H1 (cell line): ENCODE results near the gene MTR.

Source experiments
- CEBPB ChIP-seq: IDR thresholded peaks from 2 replicates; pipeline ENCODE4 v1.6.1; 2012; ENCODE audit warnings: low read depth, low read length
- CHD1 ChIP-seq: IDR thresholded peaks from 2 replicates; pipeline ENCODE4 v1.6.1; 2012; ENCODE audit warnings: low read depth, low read length, improper control_type of control experiment
- EZH2 ChIP-seq: fragments of 200-600 bp; sonication (generic); IDR thresholded peaks from 2 replicates; pipeline ENCODE4 v1.7.1; 2012; ENCODE audit warnings: low read depth, mild to moderate bottlenecking, moderate library complexity, low read length, inconsistent platforms; ENCODE audit not compliant: severe bottlenecking
- GTF2F1 ChIP-seq: IDR thresholded peaks from 2 replicates; pipeline ENCODE4 v1.6.1; 2012; ENCODE audit warnings: low read depth, low read length, improper control_type of control experiment, borderline replicate concordance
- SIX5 ChIP-seq: IDR thresholded peaks from 2 replicates; pipeline ENCODE4 v1.6.1; 2011; ENCODE audit warnings: mild to moderate bottlenecking, low read depth, low read length
- TF ChIP-seq, protein P1 (sequence below), 3 experiments: IDR thresholded peaks; 1 replicate in 2 of 3; 2 replicates in 1 of 3; pipeline versions ENCODE4 v1.5.1 to v1.6.1; 2011; ENCODE audit warnings: low read length in 3 of 3, mild to moderate bottlenecking in 3 of 3, inconsistent platforms in 2 of 3, low read depth in 1 of 3, moderate library complexity in 1 of 3; ENCODE audit not compliant: insufficient read depth in 1 of 3; ENCODE audit errors: control extremely low read depth in 1 of 3
- TF ChIP-seq, protein P2 (sequence below): IDR thresholded peaks from 2 replicates; pipeline ENCODE4 v1.6.1; 2012; ENCODE audit warnings: inconsistent platforms

DNA sequence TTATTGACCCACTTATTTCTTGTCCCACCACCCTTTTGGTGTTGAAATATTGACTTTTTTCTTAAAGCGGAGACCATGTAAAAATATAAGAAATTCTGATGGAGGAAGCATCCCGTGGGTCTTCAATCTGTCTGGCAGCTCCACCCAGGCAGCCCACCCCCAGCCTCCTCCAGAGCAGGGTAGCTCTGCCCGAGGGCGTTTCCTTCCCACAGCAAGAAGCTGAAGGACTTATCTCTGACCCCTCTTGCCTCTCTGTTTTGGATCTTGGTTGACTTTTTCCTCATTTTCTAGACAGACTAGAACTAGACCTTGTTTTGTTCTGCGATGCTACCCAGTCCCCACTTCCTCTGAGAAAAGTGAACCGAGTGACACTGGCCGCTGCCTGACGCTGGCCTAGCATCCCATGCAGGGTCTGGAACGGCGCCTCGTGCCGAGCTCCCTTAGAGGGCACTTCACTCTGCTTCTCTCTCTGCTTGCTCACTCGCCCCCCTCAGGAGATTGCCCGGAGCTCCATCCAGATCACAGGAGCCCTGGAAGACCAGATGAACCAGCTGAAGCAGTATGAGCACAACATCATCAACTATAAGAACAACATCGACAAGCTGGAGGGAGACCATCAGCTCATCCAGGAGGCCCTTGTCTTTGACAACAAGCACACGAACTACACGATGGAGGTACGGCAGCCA lies 40.4 kb upstream of the MTR start:
- TF ChIP-seq, protein P1, sequence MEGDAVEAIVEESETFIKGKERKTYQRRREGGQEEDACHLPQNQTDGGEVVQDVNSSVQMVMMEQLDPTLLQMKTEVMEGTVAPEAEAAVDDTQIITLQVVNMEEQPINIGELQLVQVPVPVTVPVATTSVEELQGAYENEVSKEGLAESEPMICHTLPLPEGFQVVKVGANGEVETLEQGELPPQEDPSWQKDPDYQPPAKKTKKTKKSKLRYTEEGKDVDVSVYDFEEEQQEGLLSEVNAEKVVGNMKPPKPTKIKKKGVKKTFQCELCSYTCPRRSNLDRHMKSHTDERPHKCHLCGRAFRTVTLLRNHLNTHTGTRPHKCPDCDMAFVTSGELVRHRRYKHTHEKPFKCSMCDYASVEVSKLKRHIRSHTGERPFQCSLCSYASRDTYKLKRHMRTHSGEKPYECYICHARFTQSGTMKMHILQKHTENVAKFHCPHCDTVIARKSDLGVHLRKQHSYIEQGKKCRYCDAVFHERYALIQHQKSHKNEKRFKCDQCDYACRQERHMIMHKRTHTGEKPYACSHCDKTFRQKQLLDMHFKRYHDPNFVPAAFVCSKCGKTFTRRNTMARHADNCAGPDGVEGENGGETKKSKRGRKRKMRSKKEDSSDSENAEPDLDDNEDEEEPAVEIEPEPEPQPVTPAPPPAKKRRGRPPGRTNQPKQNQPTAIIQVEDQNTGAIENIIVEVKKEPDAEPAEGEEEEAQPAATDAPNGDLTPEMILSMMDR (IDR thresholded peaks at IDR 0.05; ENCODE audit: control extremely low read depth in 1 of 3, insufficient read depth in 1 of 3, low read depth in 1 of 3, low read length in 3 of 3): no peak
- TF ChIP-seq, protein P2, sequence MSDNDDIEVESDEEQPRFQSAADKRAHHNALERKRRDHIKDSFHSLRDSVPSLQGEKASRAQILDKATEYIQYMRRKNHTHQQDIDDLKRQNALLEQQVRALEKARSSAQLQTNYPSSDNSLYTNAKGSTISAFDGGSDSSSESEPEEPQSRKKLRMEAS: no peak
- TF ChIP-seq CEBPB (no peak), CHD1 (no peak), GTF2F1 (no peak), EZH2 (no peak), SIX5 (no peak)
